Non-pigmented ciliary epithelial cell (primary cell): ENCODE measurements around the gene HTRA2.

Source experiments
- DNase-seq: peaks from one replicate; pipeline ENCODE4 v3.0.0-alpha.2; 2010; ENCODE audit warnings: low read depth

The HTRA2 gene

DNA sequence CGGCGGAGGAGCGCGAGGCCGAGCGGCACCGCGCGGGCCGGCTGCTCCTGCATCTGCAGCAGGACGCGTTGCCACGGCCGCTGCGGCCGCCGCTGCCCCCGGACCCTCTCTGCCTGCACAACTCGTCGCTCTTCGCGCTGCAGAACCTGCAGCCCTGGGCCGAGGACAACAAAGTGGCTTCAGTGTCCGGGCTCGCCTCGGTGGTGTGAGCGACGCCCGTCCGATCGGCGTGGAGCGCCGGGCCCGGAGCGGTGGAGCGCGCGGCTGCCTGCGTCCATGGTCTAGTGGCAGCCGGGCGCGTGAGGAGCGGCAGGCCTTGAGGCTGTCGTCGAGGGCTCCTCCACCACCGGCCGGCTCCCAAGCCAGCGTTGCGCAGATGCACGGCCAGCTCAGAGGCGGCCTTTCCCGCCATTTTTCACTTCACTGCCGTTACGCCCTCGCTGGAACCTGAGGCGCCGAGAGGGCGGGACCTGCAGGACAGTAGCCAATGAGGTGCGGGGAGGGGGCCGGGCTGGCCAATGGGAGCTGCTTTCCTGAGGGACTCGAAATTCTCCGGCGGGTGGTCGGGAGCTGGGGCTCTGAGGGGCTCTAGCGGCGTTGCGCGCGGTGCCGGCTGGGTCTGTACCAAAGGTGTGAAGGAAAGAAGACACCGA, 13.6 kb upstream of the HTRA2 start:
- no peak for DNase-seq

DNA sequence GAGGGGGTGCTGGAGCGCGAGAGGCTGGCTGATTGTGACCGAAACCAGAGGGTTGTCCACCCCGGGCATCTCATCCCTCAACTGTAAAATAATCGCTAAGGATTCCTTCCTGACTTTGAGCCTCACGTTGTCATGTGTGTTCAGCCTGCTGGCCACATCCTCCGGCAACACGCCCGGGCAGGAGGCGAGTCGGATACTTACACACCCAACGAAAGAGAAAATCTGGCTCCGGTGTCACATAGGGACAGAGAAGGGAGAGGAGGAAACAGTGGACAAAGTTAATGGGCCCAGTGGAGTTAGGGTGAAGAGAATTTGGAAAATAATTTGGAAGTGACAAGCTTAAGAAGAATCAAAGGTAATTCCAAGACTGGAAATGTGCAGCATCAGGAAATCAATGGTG, 13.1 kb upstream of the HTRA2 start:
- DNase-seq = no peak

DNA sequence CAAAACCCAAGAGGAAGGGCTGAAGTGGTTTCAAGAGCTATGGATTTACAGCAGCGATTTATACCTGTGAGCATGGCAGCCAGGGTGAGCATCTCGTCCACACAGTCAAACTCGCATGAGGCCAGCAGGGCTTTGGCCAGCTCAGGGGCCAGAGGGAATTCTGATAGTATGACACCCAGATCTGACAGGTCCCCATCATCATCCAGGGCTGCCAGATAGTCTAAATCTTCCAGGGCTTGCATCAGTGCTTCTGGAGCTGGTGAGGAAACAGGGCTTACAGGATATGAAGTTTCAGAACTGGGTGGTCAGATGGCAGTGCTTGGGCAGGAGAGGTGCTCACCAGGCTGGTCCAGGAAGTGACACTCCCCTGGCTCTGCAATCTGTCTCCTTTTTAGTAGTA, 7.2 kb upstream of the HTRA2 start:
- DNase-seq = no peak

- no peak for DNase-seq
These were observed 5.7 kb upstream of the HTRA2 start for GRCh38 chr2:74524005-74524404.

DNA sequence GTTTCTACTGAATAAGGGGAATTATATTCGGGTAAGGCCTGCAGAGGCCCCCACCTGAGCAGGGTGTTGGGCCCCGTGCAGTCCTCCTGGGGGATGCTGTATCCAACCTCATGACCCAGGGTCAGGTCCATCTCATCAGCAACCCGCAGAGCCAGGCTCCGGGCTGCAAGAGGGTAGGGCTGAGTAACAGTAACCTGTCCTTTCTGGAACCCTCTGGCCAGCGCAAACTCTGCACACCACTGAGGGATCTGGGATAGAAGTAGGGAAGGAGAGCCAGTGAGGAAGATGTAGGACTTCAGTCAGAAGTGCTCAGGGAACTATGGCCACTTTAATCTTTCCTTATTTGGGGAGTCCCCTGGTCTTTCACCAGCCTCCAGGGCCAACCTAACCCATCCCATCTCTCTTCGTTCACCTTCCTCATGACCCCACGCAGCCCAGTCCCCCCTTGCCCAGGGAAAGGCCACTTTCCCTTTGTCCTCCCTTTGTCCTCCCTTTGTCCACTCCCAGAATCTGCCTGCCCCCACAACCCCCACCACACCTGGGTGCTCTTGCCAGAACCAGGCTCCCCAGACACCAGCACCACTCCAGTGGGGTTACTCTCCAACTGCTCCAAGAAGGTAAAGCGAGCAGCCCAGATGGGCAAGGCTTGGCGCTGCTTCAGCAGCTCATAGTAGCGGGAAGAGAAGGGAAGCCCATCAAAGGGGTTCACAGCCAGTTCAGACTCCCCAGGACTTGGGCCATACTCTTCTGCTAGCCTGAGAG, 4.6 kb upstream of the HTRA2 start:
- DNase-seq = no peak

- DNase-seq = no peak
These were observed 3.8 kb upstream of the HTRA2 start, which contains the start of gene DQX1 for GRCh38 chr2:74525717-74526648. TSS of gene DQX1 (minus strand) at chr2:74526231. CDS start at chr2:74525729, 502 bp downstream.

GRCh38 chr2:74526649-74527230, 3.0 kb upstream of the HTRA2 start:
- no peak for DNase-seq

DNA sequence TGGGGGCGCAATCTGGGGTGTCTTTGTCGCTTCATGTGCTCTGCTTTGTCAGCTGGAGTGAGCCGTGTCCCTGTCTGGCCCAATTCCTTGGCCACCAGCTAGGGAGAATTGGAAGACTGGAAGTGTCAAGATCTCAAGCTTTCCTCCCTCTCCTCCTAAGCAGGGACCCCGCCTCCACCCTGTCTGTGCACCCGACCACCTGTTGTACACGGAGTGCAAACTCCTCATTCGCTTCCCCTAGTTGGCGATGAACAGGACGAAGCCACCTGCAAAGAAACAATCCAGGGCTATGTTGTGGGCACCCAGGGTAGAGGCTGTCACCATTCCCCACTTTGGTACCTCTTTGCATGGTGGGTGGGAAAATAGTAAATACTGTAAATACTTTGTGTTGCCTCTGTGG, 2.0 kb upstream of the HTRA2 start:
- no peak for DNase-seq

DNA sequence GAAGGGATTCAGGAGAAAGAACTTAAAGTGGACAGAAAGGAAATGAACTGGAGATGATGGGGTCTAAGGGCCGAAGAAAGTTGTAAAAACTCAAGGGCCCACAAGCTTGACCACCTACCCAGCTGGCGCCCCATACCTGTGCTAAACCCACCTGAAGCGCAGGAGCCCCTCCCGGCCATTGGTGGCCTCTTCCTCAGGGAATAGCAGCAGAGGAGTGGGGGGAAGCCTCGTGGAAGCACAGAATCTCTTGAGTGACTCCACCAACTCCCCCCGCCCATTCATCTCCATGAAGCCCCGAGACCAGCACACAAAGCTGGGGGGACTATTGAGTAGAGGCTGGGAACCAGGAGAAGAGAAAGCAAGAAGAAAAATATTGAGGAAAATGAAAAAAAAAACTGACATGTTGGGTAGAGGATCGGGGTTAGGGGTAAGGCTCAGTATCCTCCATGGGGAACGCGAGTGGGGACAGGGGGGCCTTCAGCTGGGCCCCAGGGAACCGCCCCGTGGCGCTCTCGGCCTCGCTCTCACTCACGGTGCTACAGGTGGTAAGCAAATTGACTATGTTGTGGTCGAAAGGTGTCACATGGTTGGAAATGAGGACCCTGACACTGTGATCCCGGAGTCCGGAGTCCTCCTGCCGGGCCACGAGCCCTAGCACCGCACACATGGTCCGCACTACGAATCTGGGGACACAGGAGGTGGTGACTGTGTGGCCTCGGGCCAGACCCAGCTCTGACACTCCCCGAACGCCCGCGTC, 955 bp upstream of the HTRA2 start:
- DNase-seq = no peak

GRCh38 chr2:74530239-74531187, 780 bp downstream of the HTRA2 start:
- no peak for DNase-seq

- no peak for DNase-seq
These were observed 1.9 kb downstream of the HTRA2 start for GRCh38 chr2:74531666-74532065.

DNA sequence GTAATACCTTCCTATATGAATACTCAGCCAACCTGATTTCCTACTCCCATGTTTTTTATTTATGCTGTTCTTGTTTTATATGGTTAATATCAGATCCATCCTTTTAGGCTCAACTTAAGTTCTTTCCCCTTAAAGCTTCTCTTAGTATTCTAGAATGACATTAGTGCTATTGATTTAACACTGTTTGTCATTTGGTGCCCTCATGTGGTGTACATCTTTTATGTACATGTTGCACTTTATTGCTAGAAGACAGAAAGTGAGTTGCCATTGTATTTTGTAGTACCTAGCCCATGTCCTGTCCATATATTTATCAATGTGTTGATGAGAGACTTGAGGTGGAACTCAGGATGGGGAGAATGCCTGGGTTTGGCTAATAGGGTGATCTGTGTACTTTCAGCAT, 2.5 kb downstream of the HTRA2 start:
- DNase-seq = no peak

GRCh38 chr2:74533464-74533863, 3.7 kb downstream of the HTRA2 start:
- no peak for DNase-seq

- DNase-seq = no peak
These were observed 4.7 kb downstream of the HTRA2 start for GRCh38 chr2:74534411-74534810.

DNA sequence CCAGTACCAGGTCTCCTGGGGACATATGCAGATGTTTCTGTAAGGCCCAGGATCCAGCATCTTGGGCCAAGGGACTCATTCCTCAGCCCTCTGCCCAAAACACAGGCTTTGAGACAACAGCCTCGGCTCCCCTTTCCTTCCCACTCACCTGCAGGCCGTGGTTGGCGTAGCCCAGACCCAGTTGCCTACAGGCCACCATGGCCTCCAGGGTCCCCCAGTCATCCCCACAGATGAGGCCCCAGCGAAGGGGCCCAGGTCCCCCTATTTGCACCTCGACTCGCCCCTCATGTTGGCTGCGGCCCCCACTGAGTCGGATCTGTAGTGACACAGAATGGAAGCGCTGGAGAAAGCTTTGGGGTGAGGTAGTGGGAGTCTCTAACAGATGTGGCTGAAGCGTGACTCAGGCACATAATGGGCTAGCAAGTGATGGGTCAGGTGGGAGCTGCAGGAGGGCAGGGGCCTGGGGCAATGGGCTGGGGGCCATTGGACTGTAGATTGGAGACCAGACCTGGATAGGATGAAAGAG, 5.8 kb downstream of the HTRA2 start:
- no peak for DNase-seq

DNA sequence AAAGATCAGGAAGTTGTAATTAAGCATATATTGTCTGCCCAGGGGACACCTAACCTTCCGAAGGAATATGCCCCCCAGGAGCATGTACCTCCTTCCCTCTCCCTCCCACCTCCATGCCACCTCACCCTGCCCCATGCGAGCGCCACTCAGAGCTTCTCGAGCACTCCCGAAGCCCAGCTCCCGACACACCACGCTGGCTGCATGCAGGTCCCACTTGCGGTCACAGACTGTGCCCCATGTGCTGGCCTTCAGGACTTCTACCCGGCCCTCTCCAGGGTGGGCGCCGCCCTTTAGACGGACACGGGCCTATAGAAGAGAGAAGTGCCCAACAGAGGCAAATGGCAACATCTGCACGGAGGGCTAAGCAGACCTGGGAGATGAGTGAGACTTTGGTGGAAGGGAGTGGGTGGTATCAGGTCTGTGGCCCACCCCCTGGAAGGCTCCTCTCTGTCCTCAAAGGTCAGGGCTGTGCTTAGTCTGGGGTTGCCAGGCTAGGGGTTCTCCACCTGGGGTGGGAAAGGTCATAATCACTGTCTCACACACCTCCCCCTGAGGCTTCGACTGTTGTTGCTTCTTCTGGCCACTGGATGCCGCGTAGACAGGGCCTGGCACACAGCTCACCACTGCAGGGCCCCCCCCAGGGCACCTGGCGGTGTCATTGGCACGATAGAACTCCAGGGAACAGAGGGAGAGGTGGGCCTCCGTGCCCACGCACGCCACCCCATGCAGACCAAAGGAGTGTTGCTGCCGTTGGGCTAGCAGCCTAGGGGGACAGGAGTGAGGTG, 6.6 kb downstream of the HTRA2 start:
- no peak for DNase-seq

DNA sequence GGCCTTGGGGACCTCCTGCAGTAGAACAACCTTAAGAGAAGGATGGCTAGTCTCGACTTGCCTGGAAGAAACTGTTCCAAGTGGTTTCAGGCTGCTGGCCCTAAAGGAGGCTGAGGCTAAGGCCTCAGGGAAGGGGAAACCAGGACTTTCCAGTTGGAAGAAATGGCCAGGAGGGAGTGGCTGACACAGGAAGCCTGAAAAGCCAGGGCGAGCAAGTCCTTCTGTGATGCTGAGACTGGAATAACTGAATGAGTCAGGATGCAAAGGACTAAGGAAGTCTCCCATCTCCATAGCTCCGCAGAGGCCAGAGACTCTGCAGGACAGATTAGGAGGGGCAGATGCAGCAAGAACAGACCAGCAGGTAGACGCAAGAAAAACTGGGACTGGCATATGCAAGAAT, 7.4 kb downstream of the HTRA2 start:
- DNase-seq = no peak

- no peak for DNase-seq
These were observed 9.2 kb downstream of the HTRA2 start for GRCh38 chr2:74538881-74539339.

GRCh38 chr2:74540291-74540690, 10.6 kb downstream of the HTRA2 start:
- DNase-seq = no peak
